Peyer's patch (tissue), 4 donors: Measurements from ENCODE around the gene RNF152. TPM values are rescaled to one million over a fixed set of nuclear protein-coding genes. Genes with fewer than 3 reads are reported as not detected.

Experiments used
- DNase-seq, 3 donors: peaks; one replicate each; pipeline ENCODE4 v3.0.0-alpha.2; 2017 to 2019
- H3K27ac ChIP-seq, 4 donors: fragments of 200-600 bp; sonication (generic); one replicate each; pipeline ENCODE4 v1.5.1; 2016 to 2019
- H3K27me3 ChIP-seq, 2 donors: fragments of 200-600 bp; sonication (generic); one replicate each; pipeline ENCODE4 v1.5.1; 2019
- H3K36me3 ChIP-seq, 3 donors: fragments of 200-600 bp; sonication (generic); one replicate each; pipeline ENCODE4 v1.5.1; 2016 to 2019
- H3K4me1 ChIP-seq, 4 donors: fragments of 200-600 bp; sonication (generic); one replicate each; pipeline ENCODE4 v1.5.1; 2016 to 2019
- H3K4me3 ChIP-seq, 4 donors: fragments of 200-600 bp; sonication (generic); 1 replicate in 3 of 4; 2 replicates in 1 of 4; pipeline ENCODE4 v1.5.1; 2016 to 2019; ENCODE audit warnings: mild to moderate bottlenecking in 1 of 4
- H3K9me3 ChIP-seq, 4 donors: fragments of 200-600 bp; sonication (generic); one replicate each; pipeline ENCODE4 v1.5.1; 2016 to 2019; ENCODE audit warnings: mild to moderate bottlenecking in 1 of 4
- POLR2A ChIP-seq, 2 donors: fragments of 450-650 bp; IDR thresholded peaks; one replicate each; pipeline ENCODE4 v1.5.1; 2017; ENCODE audit warnings: antibody characterized with exemption in 2 of 2, mild to moderate bottlenecking in 2 of 2, moderate library complexity in 2 of 2
- total RNA-seq, 4 donors: library from RNA; depleted of rRNA; stranded (reverse); fragments of >200 nt; gene quantifications; one replicate each; pipeline ENCODE4 v1.1.0, GENCODE V29; 2016
- TF ChIP-seq, protein P1 (sequence below), 6 experiments: fragments of 450-650 bp in 4 of 6; fragments of 200-600 bp in 2 of 6; sonication (generic) in 1 of 6; IDR thresholded peaks; one replicate each; pipeline ENCODE4 v1.5.1; 2017 to 2019; ENCODE audit warnings: antibody characterized with exemption in 6 of 6, mild to moderate bottlenecking in 3 of 6, moderate library complexity in 1 of 6

The RNF152 gene
- total RNA-seq, 4 donors from 2014 or later: 17.3 to 185 (median 120) TPM

DNA sequence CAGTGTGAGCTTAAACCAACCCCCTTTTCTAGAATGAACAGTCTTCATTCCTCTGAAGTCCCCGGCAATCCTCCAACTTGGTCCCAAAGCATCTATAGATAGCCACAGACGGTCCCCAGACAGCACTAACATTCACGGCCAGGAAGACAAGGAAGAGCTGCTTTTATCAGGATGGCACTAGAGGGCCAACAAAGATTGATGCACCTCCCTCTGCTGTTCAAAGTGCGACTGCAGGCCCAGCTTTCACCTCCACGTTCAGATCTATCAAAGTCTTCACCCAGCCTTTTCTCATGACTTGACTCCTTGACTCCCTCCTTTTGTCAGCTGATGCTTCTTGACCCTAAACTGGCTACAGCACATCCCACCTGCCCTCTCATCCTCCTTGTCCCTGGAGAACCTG lies 54.3 kb downstream of the RNF152 start:
- Histone ChIP-seq H3K27ac (no peak overlapping the region), H3K36me3 (no peaks in the 10 kb centered on the region), H3K9me3 (no peaks in the 10 kb centered on the region), H3K4me3 (no peak overlapping the region), H3K4me1 (no peaks in the 10 kb centered on the region), H3K27me3 (no peaks in the 10 kb centered on the region)
- no peak for TF ChIP-seq POLR2A (IDR thresholded peaks at IDR 0.05)
- TF ChIP-seq, protein P1, sequence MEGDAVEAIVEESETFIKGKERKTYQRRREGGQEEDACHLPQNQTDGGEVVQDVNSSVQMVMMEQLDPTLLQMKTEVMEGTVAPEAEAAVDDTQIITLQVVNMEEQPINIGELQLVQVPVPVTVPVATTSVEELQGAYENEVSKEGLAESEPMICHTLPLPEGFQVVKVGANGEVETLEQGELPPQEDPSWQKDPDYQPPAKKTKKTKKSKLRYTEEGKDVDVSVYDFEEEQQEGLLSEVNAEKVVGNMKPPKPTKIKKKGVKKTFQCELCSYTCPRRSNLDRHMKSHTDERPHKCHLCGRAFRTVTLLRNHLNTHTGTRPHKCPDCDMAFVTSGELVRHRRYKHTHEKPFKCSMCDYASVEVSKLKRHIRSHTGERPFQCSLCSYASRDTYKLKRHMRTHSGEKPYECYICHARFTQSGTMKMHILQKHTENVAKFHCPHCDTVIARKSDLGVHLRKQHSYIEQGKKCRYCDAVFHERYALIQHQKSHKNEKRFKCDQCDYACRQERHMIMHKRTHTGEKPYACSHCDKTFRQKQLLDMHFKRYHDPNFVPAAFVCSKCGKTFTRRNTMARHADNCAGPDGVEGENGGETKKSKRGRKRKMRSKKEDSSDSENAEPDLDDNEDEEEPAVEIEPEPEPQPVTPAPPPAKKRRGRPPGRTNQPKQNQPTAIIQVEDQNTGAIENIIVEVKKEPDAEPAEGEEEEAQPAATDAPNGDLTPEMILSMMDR (IDR thresholded peaks at IDR 0.05): peak in 1 of 6 experiments; percentile 14
- DNase-seq: no peak

DNA sequence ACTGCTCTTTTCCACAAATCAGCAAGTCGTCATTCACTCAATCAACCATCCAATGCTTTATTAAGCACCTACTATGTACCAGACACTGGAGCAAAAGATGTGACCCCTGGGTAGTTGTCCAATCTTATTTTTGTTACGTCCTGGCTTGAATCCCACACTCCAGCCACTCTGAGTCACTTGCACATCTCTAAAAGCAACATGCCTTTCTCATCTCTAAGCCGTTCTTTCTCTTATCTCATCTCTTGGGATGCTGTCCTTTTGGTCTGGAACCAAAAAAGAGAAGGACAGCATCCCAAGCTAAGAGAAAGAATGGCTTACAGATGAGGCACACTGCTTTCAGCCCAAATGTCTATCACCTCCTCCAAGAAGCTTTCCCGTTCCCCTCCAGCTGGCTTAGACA lies 58.8 kb downstream of the RNF152 start:
- Histone ChIP-seq H3K9me3 (no peaks in the 10 kb centered on the region), H3K36me3 (no peaks in the 10 kb centered on the region), H3K4me1 (no peaks in the 10 kb centered on the region), H3K4me3 (no peak overlapping the region), H3K27me3 (no peaks in the 10 kb centered on the region), H3K27ac (no peak overlapping the region)
- DNase-seq: no peak
- TF ChIP-seq, protein P1 (IDR thresholded peaks at IDR 0.05): no peak
- TF ChIP-seq POLR2A (IDR thresholded peaks at IDR 0.05): no peak

DNA sequence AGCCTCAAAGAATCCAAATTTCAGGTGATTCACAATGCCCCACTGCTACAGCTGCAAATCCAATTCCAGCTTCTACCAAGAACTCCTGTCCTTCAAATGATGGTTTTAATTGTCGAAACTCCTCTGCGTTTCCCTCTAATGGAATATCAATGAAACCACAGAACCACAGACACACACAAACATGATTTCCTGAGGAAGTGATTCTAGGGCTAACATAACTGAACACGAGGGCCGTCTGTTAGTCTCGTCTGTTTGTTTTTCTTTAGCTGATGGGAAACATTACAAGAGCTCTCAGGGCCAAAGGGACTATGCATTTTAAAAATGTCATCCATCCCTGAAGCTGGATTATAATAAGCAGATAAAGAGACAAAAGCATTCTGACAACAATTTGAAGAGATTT lies 59.4 kb downstream of the RNF152 start:
- H3K27ac ChIP-seq: no peak overlapping the region
- no peaks in the 10 kb centered on the region for H3K4me1 ChIP-seq
- no peak for TF ChIP-seq POLR2A (IDR thresholded peaks at IDR 0.05)
- TF ChIP-seq, protein P1 (IDR thresholded peaks at IDR 0.05): no peak

DNA sequence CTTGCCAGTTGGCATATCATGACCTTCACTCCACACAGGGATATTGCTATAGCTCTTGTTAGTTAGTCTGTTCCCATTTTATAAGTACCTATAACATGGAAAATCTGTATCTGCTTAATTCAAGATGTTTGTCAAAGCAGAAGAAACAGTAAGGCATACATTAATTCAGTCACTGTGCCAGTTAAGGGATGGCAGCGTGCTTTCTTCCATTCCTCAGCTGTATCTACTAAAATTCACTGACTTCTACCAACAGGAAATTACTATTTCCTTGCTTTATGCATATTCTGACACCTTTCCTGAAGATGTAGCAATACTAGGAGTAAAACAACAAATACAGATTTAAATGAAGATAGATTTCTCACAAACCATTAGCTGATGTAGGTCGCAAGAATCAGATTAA lies 59.9 kb downstream of the RNF152 start:
- Histone ChIP-seq H3K36me3 (no peaks in the 10 kb centered on the region), H3K4me3 (no peak overlapping the region), H3K9me3 (no peaks in the 10 kb centered on the region), H3K4me1 (no peaks in the 10 kb centered on the region), H3K27ac (no peak overlapping the region), H3K27me3 (no peaks in the 10 kb centered on the region)
- DNase-seq: no peak
- TF ChIP-seq POLR2A (IDR thresholded peaks at IDR 0.05): no peak
- TF ChIP-seq, protein P1 (IDR thresholded peaks at IDR 0.05): no peak

More for the DNA sequence above, 59.4 kb downstream of the RNF152 start:
- DNase-seq: no peak
- no peaks in the 10 kb centered on the region for H3K27me3 ChIP-seq
- H3K9me3 ChIP-seq: no peaks in the 10 kb centered on the region
- H3K36me3 ChIP-seq: no peaks in the 10 kb centered on the region
- no peak overlapping the region for H3K4me3 ChIP-seq

DNA sequence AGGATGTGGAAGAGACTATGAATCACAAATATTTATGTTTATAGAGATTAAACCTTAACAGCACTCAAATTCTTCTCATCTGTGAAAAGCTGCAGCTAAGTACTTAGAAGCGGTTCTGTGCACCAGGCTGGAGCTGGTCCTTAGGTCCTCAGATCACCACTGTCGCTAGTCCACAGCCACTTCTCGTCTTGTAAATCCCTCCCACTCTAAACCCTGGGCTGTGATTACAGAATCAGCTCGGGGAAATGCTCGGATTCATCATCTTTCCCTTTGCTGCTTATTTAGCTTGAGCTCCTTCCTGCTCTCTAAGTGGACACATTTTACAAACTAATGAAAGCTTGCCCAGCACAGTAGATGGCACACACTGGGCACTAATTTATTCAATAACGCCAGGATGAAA lies 61.7 kb downstream of the RNF152 start:
- Histone ChIP-seq H3K4me3 (no peak overlapping the region), H3K9me3 (no peaks in the 10 kb centered on the region), H3K36me3 (no peaks in the 10 kb centered on the region), H3K4me1 (no peaks in the 10 kb centered on the region), H3K27ac (no peak overlapping the region), H3K27me3 (no peaks in the 10 kb centered on the region)
- no peak for TF ChIP-seq POLR2A (IDR thresholded peaks at IDR 0.05)
- TF ChIP-seq, protein P1 (IDR thresholded peaks at IDR 0.05): no peak
- DNase-seq: no peak

DNA sequence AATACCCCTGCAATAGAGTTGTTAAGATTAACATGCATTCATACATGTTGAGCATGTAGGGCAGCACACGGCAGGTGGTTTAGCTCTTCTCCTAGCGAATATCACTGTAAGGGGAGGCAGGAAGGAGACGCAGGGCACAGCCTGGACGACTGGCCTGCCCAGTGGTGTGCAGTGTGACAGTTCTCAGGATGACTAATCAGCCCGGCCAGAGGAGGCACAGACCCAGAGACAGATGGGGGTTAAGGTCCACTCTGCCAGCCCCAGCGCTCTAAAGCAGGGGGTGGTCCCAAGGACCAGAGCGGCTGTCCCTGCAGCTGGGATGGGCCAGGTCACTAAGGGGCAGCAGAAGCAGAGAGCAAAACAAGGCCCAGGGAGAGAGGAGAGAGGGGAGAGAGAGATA lies 63.7 kb downstream of the RNF152 start:
- DNase-seq: peak in 1 of 3 donors; percentile 52
- no peak overlapping the region for H3K4me3 ChIP-seq
- H3K9me3 ChIP-seq: no peaks in the 10 kb centered on the region
- H3K36me3 ChIP-seq: no peaks in the 10 kb centered on the region
- H3K27ac ChIP-seq: no peak overlapping the region
- TF ChIP-seq, protein P1 (IDR thresholded peaks at IDR 0.05): no peak
- TF ChIP-seq POLR2A (IDR thresholded peaks at IDR 0.05): no peak
- H3K4me1 ChIP-seq: no peaks in the 10 kb centered on the region
- no peaks in the 10 kb centered on the region for H3K27me3 ChIP-seq
